HCT116 (cell line): ENCODE results near the gene CCSER1. TPM values are rescaled to one million over a fixed set of nuclear protein-coding genes. Genes with fewer than 3 reads are reported as not detected.
A peak's percentile ranks its signal among the peaks of the same experiment; 100 is the strongest.

Experiments used
- ATAC-seq: fragments of 200-7000 bp; cut with Tn5 transposase; 2 replicates; pipeline ENCODE4 v1.9.1; 2020; ENCODE audit warnings: mild to moderate bottlenecking, moderate library complexity
- BruUV-seq: library from RNA; stranded (reverse); fragments of 400-500 nt; replicated peaks from 2 replicates; lab custom pipeline; 2021; lab: Mats Ljungman, UMichigan
- CTCF ChIA-PET: fragments of 300-600 bp; sonication (Branson Sonifier 250); formaldehyde crosslinking; loops from one replicate; lab custom pipeline; 2021; ENCODE audit warnings: antibody characterized with exemption; lab: Charles Lee
- POLR2A ChIA-PET: fragments of 300-600, 350-600 bp; sonication (Branson Sonifier 250); formaldehyde crosslinking; loops from one replicate; lab custom pipeline; 2021; ENCODE audit warnings: antibody characterized with exemption; lab: Charles Lee
- RAD21 ChIA-PET, 2 experiments: fragments of 300-600 bp; sonication (Branson Sonifier 250); formaldehyde crosslinking; loops; one replicate each; lab custom pipeline; 2023; ENCODE audit warnings: low total read pairs in 2 of 2; ENCODE audit not compliant: uncharacterized antibody in 2 of 2, unreplicated experiment in 2 of 2, low non-redundant PET in 1 of 2; lab: Charles Lee
- DNase-seq: peaks from one replicate; pipeline ENCODE4 v3.0.0-alpha.2; 2010; ENCODE audit warnings: low read depth, low spot score
- H2AFZ ChIP-seq: fragments of 200-600 bp; shearing (Covaris generic), sonication (generic); 2 replicates; pipeline ENCODE4 v1.6.1; 2017; ENCODE audit warnings: low read depth, mixed run types, mixed read lengths, antibody characterized with exemption, low read length; ENCODE audit not compliant: poor library complexity, severe bottlenecking
- H3K27ac ChIP-seq: 2 replicates; pipeline ENCODE4 v1.5.1; 2012; ENCODE audit warnings: low read depth, low read length
- H3K27me3 ChIP-seq: fragments of 200-600 bp; sonication (generic); 2 replicates; pipeline ENCODE4 v1.6.1; 2016; ENCODE audit warnings: mixed run types, low read length, mixed read lengths; ENCODE audit not compliant: insufficient read depth
- H3K36me3 ChIP-seq, 2 experiments: fragments of 200-500 bp in 1 of 2; fragments of 200-600 bp in 1 of 2; sonication (Bioruptor generic) in 1 of 2; sonication (generic) in 1 of 2; 2 replicates each; pipeline versions ENCODE4 v1.5.1 to v1.6.1; 2014 to 2016; ENCODE audit warnings: low read length in 2 of 2, inconsistent platforms in 1 of 2, mixed read lengths in 1 of 2, mixed run types in 1 of 2; ENCODE audit not compliant: insufficient read depth in 2 of 2, control insufficient read depth in 1 of 2
- H3K4me1 ChIP-seq, 2 experiments: fragments of 200-600 bp in 1 of 2; sonication (generic) in 1 of 2; 2 replicates each; pipeline versions ENCODE4 v1.5.1 to v1.6.1; 2012 to 2017; ENCODE audit warnings: low read length in 2 of 2, inconsistent platforms in 1 of 2, mild to moderate bottlenecking in 1 of 2, mixed read lengths in 1 of 2, mixed run types in 1 of 2, moderate library complexity in 1 of 2; ENCODE audit not compliant: insufficient read depth in 2 of 2, control insufficient read depth in 1 of 2
- H3K4me2 ChIP-seq: fragments of 200-600 bp; sonication (generic); 2 replicates; pipeline ENCODE4 v1.6.1; 2017; ENCODE audit warnings: mixed run types, low read length, mixed read lengths
- H3K4me3 ChIP-seq, 2 experiments: fragments of 200-600 bp in 1 of 2; sonication (generic) in 1 of 2; replicated peaks in 1 of 2; 2 replicates each; pipeline ENCODE4 v1.5.1; 2011 to 2016; ENCODE audit warnings: low read length in 2 of 2, control low read depth in 1 of 2, low read depth in 1 of 2, mild to moderate bottlenecking in 1 of 2, mixed read lengths in 1 of 2, mixed run types in 1 of 2
- H3K79me2 ChIP-seq: fragments of 200-600 bp; sonication (generic); 2 replicates; pipeline ENCODE4 v1.6.1; 2017; ENCODE audit warnings: mild to moderate bottlenecking, mixed run types, low read length, moderate library complexity, mixed read lengths; ENCODE audit not compliant: insufficient read depth
- H3K9ac ChIP-seq: fragments of 200-600 bp; sonication (generic); 2 replicates; pipeline ENCODE4 v1.6.1; 2016; ENCODE audit warnings: low read length, mixed read lengths
- H3K9me2 ChIP-seq: fragments of 200-600 bp; sonication (generic), shearing (Covaris generic); 2 replicates; pipeline ENCODE4 v1.6.1; 2017; ENCODE audit warnings: mixed run types, mild to moderate bottlenecking, moderate library complexity; ENCODE audit not compliant: insufficient read depth
- H3K9me3 ChIP-seq, 2 experiments: fragments of 200-500 bp in 1 of 2; fragments of 200-600 bp in 1 of 2; sonication (Bioruptor generic) in 1 of 2; sonication (generic) in 1 of 2; 2 replicates each; pipeline ENCODE4 v1.6.1; 2014 to 2017; ENCODE audit warnings: low read length in 2 of 2, mixed read lengths in 2 of 2, inconsistent platforms in 1 of 2, low read depth in 1 of 2, mild to moderate bottlenecking in 1 of 2, mixed run types in 1 of 2, moderate library complexity in 1 of 2; ENCODE audit not compliant: control insufficient read depth in 1 of 2, insufficient read depth in 1 of 2
- H4K20me1 ChIP-seq: fragments of 200-600 bp; sonication (generic), shearing (Covaris generic); 2 replicates; pipeline ENCODE4 v1.6.1; 2017; ENCODE audit warnings: mixed run types, mild to moderate bottlenecking, moderate library complexity; ENCODE audit not compliant: insufficient read depth
- ATF3 ChIP-seq: IDR thresholded peaks from 2 replicates; pipeline ENCODE4 v1.6.1; 2012
- POLR2A ChIP-seq: IDR thresholded peaks from 2 replicates; pipeline ENCODE4 v1.7.0; 2011; ENCODE audit warnings: borderline replicate concordance; ENCODE audit not compliant: insufficient read depth, insufficient read length; ENCODE audit errors: extremely low read depth
- REST ChIP-seq: IDR thresholded peaks from 2 replicates; pipeline ENCODE4 v1.6.1; 2012; ENCODE audit warnings: low read depth
- SRF ChIP-seq: IDR thresholded peaks from 2 replicates; pipeline ENCODE4 v1.6.1; 2012; ENCODE audit warnings: low read depth
- ZNF274 ChIP-seq: fragments of 200-500 bp; sonication (Bioruptor generic); IDR thresholded peaks from 2 replicates; pipeline ENCODE4 v1.6.1; 2014; ENCODE audit warnings: mild to moderate bottlenecking, low read depth, low read length, inconsistent platforms
- intact Hi-C: fragments of 100-400 bp; cut with micrococcal nuclease; formaldehyde crosslinking; loops from 2 replicates; pipeline ENCODE4 v1.10.0; 2022
- total RNA-seq: library from RNA; stranded (reverse); gene quantifications from one replicate; pipeline ENCODE4 v1.2.1, GENCODE V29; 2021; ENCODE audit not compliant: unreplicated experiment

Gene CCSER1
- total RNA-seq, 1 experiment from 2014 or later = 6.7 TPM

GRCh38 chr4:90137555-90137954 lies 10.4 kb downstream of the CCSER1 start:
- Histone ChIP-seq H2AFZ (no peak overlapping the region), H3K4me1 (no peaks in the 10 kb centered on the region), H3K9me3 (no peaks in the 10 kb centered on the region), H3K4me3 (no peak overlapping the region), H3K27me3 (no peaks in the 10 kb centered on the region), H3K9ac (no peak overlapping the region), H3K27ac (no peak overlapping the region), H4K20me1 (no peaks in the 10 kb centered on the region), H3K79me2 (no peaks in the 10 kb centered on the region), H3K4me2 (no peak overlapping the region), H3K36me3 (no peaks in the 10 kb centered on the region), H3K9me2 (no peaks in the 10 kb centered on the region)
- ChIA-PET POLR2A (no interaction called here), CTCF (no interaction called here), RAD21 (no interaction called here)
- no peak for DNase-seq
- intact Hi-C loops = no loop called here
- no TSS peak for BruUV-seq
- ATAC-seq = no peak
- no peak for TF ChIP-seq POLR2A
- TF ChIP-seq SRF = no peak
- no peak for TF ChIP-seq ATF3
- peak; percentile 64 for TF ChIP-seq REST

- intact Hi-C loops = no loop called here
- Histone ChIP-seq H3K4me3 (no peak overlapping the region), H3K36me3 (no peaks in the 10 kb centered on the region), H3K4me2 (no peak overlapping the region), H3K79me2 (no peaks in the 10 kb centered on the region), H3K9me2 (no peaks in the 10 kb centered on the region), H3K27ac (no peak overlapping the region), H3K27me3 (no peaks in the 10 kb centered on the region), H3K4me1 (no peaks in the 10 kb centered on the region), H3K9ac (no peak overlapping the region), H3K9me3 (no peaks in the 10 kb centered on the region), H4K20me1 (no peaks in the 10 kb centered on the region), H2AFZ (no peak overlapping the region)
- no peak for DNase-seq
- ChIA-PET RAD21 (no interaction called here), POLR2A (no interaction called here), CTCF (no interaction called here)
- BruUV-seq = no TSS peak
- no peak for TF ChIP-seq ZNF274
- no peak for ATAC-seq
Observed at GRCh38 chr4:90142081-90142480, 14.9 kb downstream of the CCSER1 start.
